H54 (cell line): ENCODE data around the gene GRAMD4.

Experiments
- DNase-seq: peaks from one replicate; pipeline ENCODE4 v3.0.0; 2011; ENCODE audit warnings: low spot score, mixed read lengths; ENCODE audit not compliant: insufficient read length
- FAIRE-seq: peaks from 3 replicates; lab custom pipeline; 2011; peaks lifted over from hg19 to GRCh38; lab: Jason Lieb, UNC
- POLR2A ChIP-seq: IDR thresholded peaks from 2 replicates; pipeline ENCODE4 v1.6.1; 2011; ENCODE audit warnings: low read depth, mild to moderate bottlenecking, low read length

The GRAMD4 gene

GRCh38 chr22:46652081-46652846, 32.1 kb downstream of the GRAMD4 start:
- no peak for TF ChIP-seq POLR2A
- FAIRE-seq (no peak), DNase-seq (peak; percentile 32)

DNA sequence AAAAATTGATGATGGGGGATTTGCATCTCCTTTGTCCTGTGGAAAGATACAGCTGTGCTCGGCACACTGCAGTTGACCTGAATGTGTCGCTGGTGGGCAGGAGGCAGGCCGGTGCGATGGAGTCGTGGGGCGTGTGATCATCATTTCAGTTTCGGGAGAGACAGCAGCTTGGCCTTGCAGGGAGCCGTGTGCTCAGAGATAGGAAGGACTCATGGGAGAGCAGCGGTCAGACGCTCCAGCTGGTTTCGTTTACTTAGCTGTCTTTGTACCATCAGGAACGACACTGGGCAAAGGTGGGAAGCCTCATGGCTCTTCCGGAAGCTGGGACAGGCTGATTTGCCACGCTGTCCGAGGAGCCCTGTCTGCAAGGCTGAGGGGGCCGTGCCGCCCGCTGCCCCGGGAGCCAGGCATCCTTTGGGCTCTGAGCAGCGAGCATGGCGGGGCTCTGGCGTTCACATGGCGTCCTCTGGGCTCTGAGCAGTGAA, 32.7 kb downstream of the GRAMD4 start:
- FAIRE-seq (no peak), DNase-seq (no peak)
- no peak for TF ChIP-seq POLR2A

DNA sequence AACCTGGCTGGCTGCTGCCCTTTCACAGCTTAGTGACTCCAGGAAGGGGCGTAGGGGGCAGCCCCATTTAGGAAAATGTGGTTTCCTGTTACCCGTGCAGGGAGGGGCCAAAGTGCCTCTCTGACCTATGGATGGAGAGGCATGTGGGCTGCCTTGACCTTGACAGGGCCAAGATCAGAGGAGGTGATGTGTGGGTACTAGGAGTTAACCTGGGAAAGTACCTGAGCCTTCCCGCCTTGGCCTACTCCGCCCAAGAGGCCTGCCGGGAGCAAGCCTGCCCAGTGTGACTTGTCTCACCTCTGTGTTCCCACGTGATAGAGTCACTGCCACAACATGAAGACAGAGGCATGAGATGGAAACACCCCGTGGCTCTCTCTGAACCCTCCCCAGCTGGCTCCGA, 33.4 kb downstream of the GRAMD4 start:
- FAIRE-seq, result no peak
- no peak for TF ChIP-seq POLR2A
- DNase-seq, result no peak

- DNase-seq (no peak), FAIRE-seq (no peak)
- no peak for TF ChIP-seq POLR2A
Measured at GRCh38 chr22:46654426-46654825, 34.2 kb downstream of the GRAMD4 start.

DNA sequence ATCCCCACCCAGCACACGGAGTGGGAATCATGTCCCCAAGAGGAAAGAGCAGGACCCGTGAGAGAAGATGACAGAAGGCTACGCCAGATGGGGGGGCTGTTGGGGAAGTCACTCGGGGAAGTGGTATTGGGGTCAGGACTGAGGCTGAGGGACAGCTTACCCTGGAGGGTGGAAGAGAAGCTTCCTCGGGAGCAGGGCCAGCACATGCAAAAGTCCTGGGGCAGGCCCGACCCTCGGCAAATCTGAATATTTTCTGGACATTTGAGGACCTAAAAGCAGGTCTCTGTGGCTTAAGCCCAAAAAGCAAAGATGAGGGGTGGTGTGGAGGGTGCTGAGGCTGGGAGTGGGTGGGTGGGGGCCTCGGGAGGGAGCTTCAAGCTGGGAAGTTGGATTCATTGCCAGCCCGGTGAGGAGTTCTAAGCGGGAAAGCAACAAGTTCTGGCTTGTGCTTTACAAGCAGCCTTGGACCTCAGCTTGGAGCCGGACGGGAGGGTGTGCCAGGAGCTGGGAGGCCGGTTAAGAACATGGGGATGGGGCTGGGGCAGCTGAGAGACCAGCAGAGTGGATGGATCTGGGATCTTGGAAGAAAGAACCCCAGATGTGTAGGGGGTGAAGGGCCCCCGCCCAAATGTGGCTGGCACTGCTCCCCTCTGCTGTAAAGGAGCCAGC, 34.9 kb downstream of the GRAMD4 start:
- no peak for TF ChIP-seq POLR2A
- DNase-seq (no peak), FAIRE-seq (no peak)

DNA sequence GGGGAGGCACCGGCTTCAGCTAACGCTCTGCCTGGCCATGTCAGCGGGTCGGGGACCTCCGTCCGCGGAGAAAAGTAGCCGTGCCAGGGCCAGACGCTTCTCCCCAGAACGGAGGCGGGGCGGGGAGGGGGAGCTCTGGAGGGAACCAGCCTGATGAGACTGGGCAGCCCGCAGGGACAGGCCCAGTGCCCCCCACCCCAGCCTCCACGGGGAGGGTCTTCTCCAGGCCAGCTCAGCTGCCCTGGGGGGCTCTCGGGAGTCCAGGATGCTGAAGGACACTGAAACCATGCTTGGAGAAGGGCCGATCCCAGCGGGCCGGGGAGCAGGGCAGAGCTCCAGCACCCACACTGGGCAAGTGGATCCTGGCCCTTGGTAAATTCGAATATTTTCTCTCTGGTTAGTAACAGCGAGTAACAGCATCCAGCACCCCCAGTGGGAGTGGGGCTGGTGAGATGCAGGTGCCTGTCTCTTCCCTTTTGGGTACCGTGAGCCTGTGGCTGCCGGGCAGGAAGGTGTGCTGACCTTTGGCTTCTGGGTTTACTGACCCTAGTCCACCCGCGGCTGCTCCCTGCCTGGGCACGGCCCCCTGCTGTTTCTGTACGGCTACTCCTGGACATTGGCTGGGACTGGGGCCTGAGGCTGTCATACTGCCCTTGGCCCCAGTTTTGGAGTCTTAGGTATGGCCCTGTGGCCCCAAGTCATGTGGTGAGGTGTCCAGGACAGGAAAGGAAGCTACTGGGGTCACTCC, 35.8 kb downstream of the GRAMD4 start:
- TF ChIP-seq POLR2A, result no peak
- FAIRE-seq (no peak), DNase-seq (no peak)

- TF ChIP-seq POLR2A, result no peak
- no peak for DNase-seq
- FAIRE-seq, result no peak
Measured at GRCh38 chr22:46656856-46657654, 36.9 kb downstream of the GRAMD4 start.

GRCh38 chr22:46657655-46657953, 37.4 kb downstream of the GRAMD4 start:
- TF ChIP-seq POLR2A, result no peak
- FAIRE-seq (no peak), DNase-seq (no peak)

DNA sequence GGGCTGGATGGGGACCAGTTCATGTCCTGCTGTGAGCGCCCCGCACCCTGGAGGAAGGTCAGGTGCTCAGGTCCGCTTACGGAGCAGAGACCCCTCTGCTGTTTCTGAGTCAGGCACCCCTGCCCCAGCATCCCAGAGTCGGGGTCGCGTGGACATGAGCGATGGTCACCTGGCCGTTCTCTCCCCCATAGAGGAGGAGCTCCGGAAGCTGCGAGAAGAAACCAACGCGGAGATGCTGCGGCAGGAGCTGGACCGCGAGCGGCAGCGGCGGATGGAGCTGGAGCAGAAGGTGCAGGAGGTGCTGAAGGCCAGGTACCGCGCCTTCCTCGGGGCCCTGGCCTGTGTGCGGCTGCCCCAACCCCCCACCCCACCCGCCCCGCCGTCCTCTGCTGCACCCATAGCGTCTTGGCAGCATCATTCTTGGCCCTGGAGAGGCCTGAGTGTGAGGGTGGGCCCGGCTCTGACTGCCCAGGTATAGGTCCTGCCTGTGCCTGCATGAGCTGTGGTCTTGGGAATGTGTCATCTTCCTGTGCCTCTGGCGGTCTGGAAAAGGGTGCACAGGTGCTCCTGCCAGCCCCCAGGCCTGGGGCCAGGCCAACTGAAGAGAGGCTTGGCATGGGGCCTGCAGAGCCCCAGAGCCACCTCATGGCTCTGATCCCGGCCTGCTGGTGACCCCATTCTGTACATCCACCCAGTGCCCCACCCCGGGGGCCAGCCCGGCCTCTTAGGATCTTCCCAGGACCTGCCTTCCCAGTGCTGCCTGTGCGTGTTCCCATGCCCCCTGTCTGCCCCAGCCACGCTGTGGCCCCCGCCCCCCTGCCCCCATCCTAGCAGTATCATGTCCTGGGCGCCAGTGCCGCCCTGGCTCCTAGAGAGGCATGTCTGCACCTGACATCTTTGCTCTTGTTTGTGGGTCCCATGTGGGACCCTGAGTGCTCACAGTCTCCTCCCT, 38.1 kb downstream of the GRAMD4 start:
- FAIRE-seq, result no peak
- TF ChIP-seq POLR2A, result no peak
- DNase-seq, result no peak

DNA sequence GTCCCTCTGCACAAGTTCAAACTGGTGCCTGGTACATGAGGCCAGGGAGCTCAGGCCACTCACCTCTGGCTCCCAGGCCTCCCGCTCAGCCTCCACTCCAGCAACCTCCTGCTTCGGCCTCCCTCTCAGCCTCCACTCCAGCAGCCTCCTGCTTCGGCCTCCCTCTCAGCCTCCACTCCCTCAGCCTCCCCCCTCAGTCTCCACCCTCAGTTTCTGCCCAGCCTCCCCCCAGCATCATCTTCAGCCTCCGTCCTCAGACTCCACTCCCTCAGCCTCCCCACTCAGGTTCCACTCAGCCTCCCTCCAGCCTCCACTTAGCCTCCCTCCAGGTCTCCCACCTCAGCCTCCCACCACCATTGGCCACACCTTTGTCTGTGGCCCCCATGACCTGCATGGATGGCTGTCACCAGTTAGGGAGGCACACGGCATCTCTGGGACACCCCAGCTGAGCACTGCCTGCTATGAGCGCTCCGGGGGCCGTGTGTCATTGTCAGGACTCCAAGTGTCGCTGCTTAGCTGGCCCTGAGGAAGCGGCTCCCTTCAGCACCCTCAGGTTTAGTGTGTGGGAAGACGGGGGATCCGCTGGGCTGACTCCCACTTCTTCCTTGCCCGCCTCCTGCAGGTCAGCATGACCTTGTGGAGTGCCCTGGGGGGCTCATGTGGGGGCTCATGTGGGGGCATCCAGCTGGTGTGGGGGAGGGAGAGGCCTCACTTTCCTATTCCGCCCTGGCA, 39.0 kb downstream of the GRAMD4 start:
- DNase-seq (no peak), FAIRE-seq (no peak)
- no peak for TF ChIP-seq POLR2A

- TF ChIP-seq POLR2A, result no peak
- FAIRE-seq (no peak), DNase-seq (no peak)
Measured at GRCh38 chr22:46659791-46660186, 39.6 kb downstream of the GRAMD4 start.

DNA sequence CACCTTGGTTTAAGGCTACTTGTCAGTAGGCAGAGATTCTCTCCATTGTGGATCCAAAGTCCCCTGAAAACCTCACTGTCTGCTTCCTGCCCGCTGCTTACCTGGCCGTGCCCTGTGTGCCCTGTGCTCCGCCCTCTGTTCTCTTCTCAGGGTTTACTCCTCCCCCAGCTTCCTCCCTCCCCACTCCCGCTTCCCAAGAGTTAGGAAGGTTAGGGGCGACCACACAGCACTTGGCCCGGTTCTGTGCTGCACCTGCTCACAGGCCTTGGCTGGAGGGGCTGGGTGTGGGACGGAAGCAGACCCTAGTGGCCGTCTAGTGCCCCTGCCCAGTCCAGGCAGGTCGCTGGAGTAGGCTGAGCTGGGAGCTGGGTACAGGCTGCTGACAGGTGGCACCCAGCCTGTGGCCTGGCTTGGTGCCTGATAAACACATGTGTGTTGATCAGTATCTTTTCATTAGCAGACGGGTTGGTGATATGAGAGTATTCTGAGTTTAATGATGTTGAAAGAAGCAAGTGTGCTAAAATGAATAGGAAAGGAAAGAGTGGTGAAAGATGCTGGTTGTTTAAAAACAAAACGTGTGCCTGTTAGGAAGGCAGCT, 40.5 kb downstream of the GRAMD4 start:
- TF ChIP-seq POLR2A, result no peak
- DNase-seq, result no peak
- FAIRE-seq, result no peak
